Measurements from ENCODE around the gene TRIM10.
"Not testable (repeated sequence)": the region's sequence is repeated elsewhere in the genome, so short reads cannot be mapped to it uniquely, and the experiment has no call there.

Gene TRIM10

GRCh38 chr6:30188541-30188940 lies 27.5 kb upstream of the TRIM10 start:
- TF ChIP-seq POLR2A (IDR thresholded peaks at IDR 0.05; ENCODE audit: low read length), result no peak
- no peak for TF ChIP-seq GATA1 (IDR thresholded peaks at IDR 0.05; ENCODE audit: low read depth, low read length)
- DNase-seq, result no peak

GRCh38 chr6:30185846-30186484 lies 25.0 kb upstream of the TRIM10 start:
- TF ChIP-seq GATA1 (IDR thresholded peaks at IDR 0.05; ENCODE audit: low read depth, low read length), result no peak
- TF ChIP-seq POLR2A (IDR thresholded peaks at IDR 0.05; ENCODE audit: low read length), result no peak

GRCh38 chr6:30184417-30185031 lies 23.5 kb upstream of the TRIM10 start:
- no peak for DNase-seq
- TF ChIP-seq POLR2A (IDR thresholded peaks at IDR 0.05; ENCODE audit: low read length), result no peak
- no peak for TF ChIP-seq GATA1 (IDR thresholded peaks at IDR 0.05; ENCODE audit: low read depth, low read length)

More at GRCh38 chr6:30185846-30186484, 25.0 kb upstream of the TRIM10 start:
- no peak for DNase-seq

GRCh38 chr6:30180145-30180544 lies 19.1 kb upstream of the TRIM10 start:
- TF ChIP-seq GATA1 (IDR thresholded peaks at IDR 0.05; ENCODE audit: low read depth, low read length) (no peak), POLR2A (IDR thresholded peaks at IDR 0.05; ENCODE audit: low read length) (no peak)
- DNase-seq, result no peak

GRCh38 chr6:30178837-30179236 lies 17.8 kb upstream of the TRIM10 start:
- no peak for TF ChIP-seq POLR2A (IDR thresholded peaks at IDR 0.05; ENCODE audit: low read length)
- TF ChIP-seq GATA1 (IDR thresholded peaks at IDR 0.05; ENCODE audit: low read depth, low read length), result no peak
- DNase-seq, result no peak

- no peak for DNase-seq
- TF ChIP-seq GATA1 (IDR thresholded peaks at IDR 0.05; ENCODE audit: low read depth, low read length) (no peak), POLR2A (IDR thresholded peaks at IDR 0.05; ENCODE audit: low read length) (no peak)
These were observed 14.8 kb upstream of the TRIM10 start for GRCh38 chr6:30175765-30176164.

- DNase-seq, result no peak
- TF ChIP-seq POLR2A (IDR thresholded peaks at IDR 0.05; ENCODE audit: low read length) (no peak), GATA1 (IDR thresholded peaks at IDR 0.05; ENCODE audit: low read depth, low read length) (no peak)
These were observed 11.7 kb upstream of the TRIM10 start for GRCh38 chr6:30172681-30173080.

GRCh38 chr6:30171677-30172471 lies 10.9 kb upstream of the TRIM10 start:
- TF ChIP-seq GATA1 (IDR thresholded peaks at IDR 0.05; ENCODE audit: low read depth, low read length), result no peak
- TF ChIP-seq POLR2A (IDR thresholded peaks at IDR 0.05; ENCODE audit: low read length), result no peak
- DNase-seq, result peak; percentile 50 to 54

- peak; percentile 72 to 81 for DNase-seq
- TF ChIP-seq GATA1 (IDR thresholded peaks at IDR 0.05; ENCODE audit: low read depth, low read length) (no peak), POLR2A (IDR thresholded peaks at IDR 0.05; ENCODE audit: low read length) (no peak)
These were observed 8.9 kb upstream of the TRIM10 start for GRCh38 chr6:30169658-30170614.

- peak; percentile 63 to 84 for DNase-seq
- no peak for TF ChIP-seq POLR2A (IDR thresholded peaks at IDR 0.05; ENCODE audit: low read length)
- TF ChIP-seq GATA1 (IDR thresholded peaks at IDR 0.05; ENCODE audit: low read depth, low read length), result no peak
These were observed 7.7 kb upstream of the TRIM10 start for GRCh38 chr6:30168741-30169140.

GRCh38 chr6:30167101-30167500 lies 6.1 kb upstream of the TRIM10 start:
- no peak for DNase-seq
- TF ChIP-seq GATA1 (IDR thresholded peaks at IDR 0.05; ENCODE audit: low read depth, low read length) (no peak), POLR2A (IDR thresholded peaks at IDR 0.05; ENCODE audit: low read length) (no peak)

GRCh38 chr6:30165238-30165637 lies 4.2 kb upstream of the TRIM10 start:
- DNase-seq, result not testable (repeated sequence)

- TF ChIP-seq GATA1 (IDR thresholded peaks at IDR 0.05; ENCODE audit: low read depth, low read length) (no peak), POLR2A (IDR thresholded peaks at IDR 0.05; ENCODE audit: low read length) (no peak)
- DNase-seq, result no peak
These were observed 3.7 kb upstream of the TRIM10 start for GRCh38 chr6:30164714-30165113.

Measured in erythroblast (primary cell).